ENCODE results near the gene FUT8. TPM values are rescaled to one million over a fixed set of nuclear protein-coding genes. Genes with fewer than 3 reads are reported as not detected.

The FUT8 gene
- total RNA-seq, 5 donors from 2014 or later (not counting 1 experiment from before 2014, with no cell fraction given), result 37.6 to 51.7 (median 43.9) TPM

- Histone ChIP-seq H3K4me3 (ENCODE audit: control insufficient read depth in 1 of 2, extremely low read depth in 1 of 2, low read length in 1 of 2) (no peak overlapping the region), H3K27me3 (replicated peaks in 1 of 2; ENCODE audit: control insufficient read depth in 2 of 2, extremely low read depth in 1 of 2, insufficient read depth in 2 of 2, low read length in 1 of 2) (no peaks in the 10 kb centered on the region), H3K36me3 (ENCODE audit: control insufficient read depth in 2 of 2, extremely low read depth in 1 of 2, insufficient read depth in 1 of 2, low read length in 1 of 2) (peaks cover 6 to 13% of the 10 kb centered on the region in 2 donors), H3K4me1 (ENCODE audit: control insufficient read depth in 1 of 2, extremely low read depth in 1 of 2, insufficient read depth in 2 of 2, low read length in 2 of 2) (peaks cover 6 to 14% of the 10 kb centered on the region in 2 experiments), H3K9me3 (peaks cover 6% of the 10 kb centered on the region), H3K27ac (ENCODE audit: low read length) (no peak overlapping the region)
- CTCF ChIA-PET, result interaction anchor here in 1 of 2 donors (1.2 kb wide), 1 partner anchor 19 kb away, joined by 5 read pairs; no protein-coding TSS in a partner anchor
- no peak overlapping the region for H3K27ac Mint-ChIP-seq
- H3K36me3 Mint-ChIP-seq, result peaks cover 22% of the 10 kb centered on the region
- DNase-seq, result no peak
- POLR2A ChIA-PET, result no interaction called here
- ATAC-seq (replicated peaks in 1 of 4), result no peak
- no peak overlapping the region for H3K4me3 Mint-ChIP-seq
- WGBS (ENCODE audit: insufficient coverage), result no CpG with 5 or more reads among the region's 3 CpGs
- H3K27me3 Mint-ChIP-seq, result no peaks in the 10 kb centered on the region
- H3K4me1 Mint-ChIP-seq, result peaks cover 63 to 66% (median 63%) of the 10 kb centered on the region in 3 donors
- H3K9me3 Mint-ChIP-seq, result no peaks in the 10 kb centered on the region
Observed at GRCh38 chr14:65434216-65434850, 21.8 kb downstream of the FUT8 start.

GRCh38 chr14:65438266-65438933 is 25.9 kb downstream of the FUT8 start:
- no CpG with 5 or more reads among the region's 1 CpG for WGBS (ENCODE audit: insufficient coverage)
- Histone ChIP-seq H3K9me3 (peaks cover 6% of the 10 kb centered on the region), H3K27me3 (replicated peaks in 1 of 2; ENCODE audit: control insufficient read depth in 2 of 2, extremely low read depth in 1 of 2, insufficient read depth in 2 of 2, low read length in 1 of 2) (no peaks in the 10 kb centered on the region), H3K4me3 (ENCODE audit: control insufficient read depth in 1 of 2, extremely low read depth in 1 of 2, low read length in 1 of 2) (no peak overlapping the region), H3K36me3 (ENCODE audit: control insufficient read depth in 2 of 2, extremely low read depth in 1 of 2, insufficient read depth in 1 of 2, low read length in 1 of 2) (peaks cover 6 to 13% of the 10 kb centered on the region in 2 donors), H3K4me1 (ENCODE audit: control insufficient read depth in 1 of 2, extremely low read depth in 1 of 2, insufficient read depth in 2 of 2, low read length in 2 of 2) (peaks cover 0 to 10% of the 10 kb centered on the region in 2 experiments), H3K27ac (ENCODE audit: low read length) (no peak overlapping the region)
- peak in 1 of 35 experiments; percentile 8 for DNase-seq
- ChIA-PET POLR2A (no interaction called here), CTCF (interaction anchor here (0.7 to 1.2 kb wide), 3 partner anchors 23 to 386 kb away, joined by 3 to 5 read pairs (median 3); no protein-coding TSS in a partner anchor)
- no peak for ATAC-seq (replicated peaks in 1 of 4)
- peaks cover 41 to 47% (median 42%) of the 10 kb centered on the region in 3 donors for H3K4me1 Mint-ChIP-seq
- no peak overlapping the region for H3K27ac Mint-ChIP-seq
- H3K27me3 Mint-ChIP-seq, result no peaks in the 10 kb centered on the region
- H3K36me3 Mint-ChIP-seq, result peaks cover 20% of the 10 kb centered on the region
- no peaks in the 10 kb centered on the region for H3K9me3 Mint-ChIP-seq
- H3K4me3 Mint-ChIP-seq, result peak overlapping the region in 1 of 3 donors; percentile 23

- peaks cover 6% of the 10 kb centered on the region for H3K9me3 ChIP-seq
- POLR2A ChIA-PET, result interaction anchor here in 1 of 2 donors (0.5 kb wide), 1 partner anchor 733 kb away, joined by 3 read pairs; no protein-coding TSS in a partner anchor
- no peak overlapping the region for H3K27ac ChIP-seq (ENCODE audit: low read length)
- H3K4me3 ChIP-seq (ENCODE audit: control insufficient read depth in 1 of 2, extremely low read depth in 1 of 2, low read length in 1 of 2), result no peak overlapping the region
- Mint-ChIP-seq H3K9me3 (peaks cover 0 to 1% (median 0%) of the 10 kb centered on the region in 3 donors), H3K4me3 (peak overlapping the region in 1 of 3 donors; percentile 23), H3K27me3 (no peaks in the 10 kb centered on the region), H3K36me3 (peaks cover 22% of the 10 kb centered on the region), H3K4me1 (peaks cover 35 to 41% (median 36%) of the 10 kb centered on the region in 3 donors), H3K27ac (no peak overlapping the region)
- ATAC-seq (replicated peaks in 1 of 4) (no peak), DNase-seq (no peak)
- H3K4me1 ChIP-seq (ENCODE audit: control insufficient read depth in 1 of 2, extremely low read depth in 1 of 2, insufficient read depth in 2 of 2, low read length in 2 of 2), result peaks cover 0 to 7% of the 10 kb centered on the region in 2 experiments
- no peaks in the 10 kb centered on the region for H3K27me3 ChIP-seq (replicated peaks in 1 of 2; ENCODE audit: control insufficient read depth in 2 of 2, extremely low read depth in 1 of 2, insufficient read depth in 2 of 2, low read length in 1 of 2)
- CTCF ChIA-PET, result interaction anchor here (0.6 to 1.2 kb wide), 3 partner anchors 24 to 931 kb away, joined by 3 read pairs; no protein-coding TSS in a partner anchor
- peaks cover 6 to 13% of the 10 kb centered on the region in 2 donors for H3K36me3 ChIP-seq (ENCODE audit: control insufficient read depth in 2 of 2, extremely low read depth in 1 of 2, insufficient read depth in 1 of 2, low read length in 1 of 2)
Observed at GRCh38 chr14:65439117-65439516, 26.6 kb downstream of the FUT8 start.

DNA sequence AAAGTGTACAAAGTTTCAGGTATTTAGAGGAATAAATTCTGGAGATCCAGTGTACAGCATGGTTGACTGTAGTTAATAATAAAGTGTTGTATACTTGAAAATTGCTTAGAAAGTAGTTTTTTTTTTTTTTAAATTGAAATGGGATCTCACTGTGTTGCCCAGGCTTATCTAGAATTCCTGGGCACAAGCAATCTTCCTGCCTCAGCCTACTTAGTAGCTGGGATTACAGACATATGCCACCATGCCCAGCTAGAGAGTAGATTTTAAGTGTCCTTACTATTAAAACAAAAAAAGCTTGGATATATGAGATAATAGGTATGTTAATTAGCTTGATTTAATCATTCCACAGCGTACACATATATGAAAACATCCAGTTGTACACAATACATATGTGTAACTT is 27.7 kb downstream of the FUT8 start:
- POLR2A ChIA-PET, result interaction anchor here (0.6 to 0.7 kb wide), 3 partner anchors 275 to 581 kb away, joined by 3 to 6 read pairs (median 5); no protein-coding TSS in a partner anchor
- Mint-ChIP-seq H3K27me3 (no peaks in the 10 kb centered on the region), H3K4me3 (no peak overlapping the region), H3K27ac (no peak overlapping the region), H3K36me3 (peaks cover 23% of the 10 kb centered on the region), H3K9me3 (peaks cover 0 to 5% (median 0%) of the 10 kb centered on the region in 3 donors), H3K4me1 (peaks cover 35 to 44% (median 38%) of the 10 kb centered on the region in 3 donors)
- no peaks in the 10 kb centered on the region for H3K27me3 ChIP-seq (replicated peaks in 1 of 2; ENCODE audit: control insufficient read depth in 2 of 2, extremely low read depth in 1 of 2, insufficient read depth in 2 of 2, low read length in 1 of 2)
- H3K36me3 ChIP-seq (ENCODE audit: control insufficient read depth in 2 of 2, extremely low read depth in 1 of 2, insufficient read depth in 1 of 2, low read length in 1 of 2), result peaks cover 6 to 7% of the 10 kb centered on the region in 2 donors
- H3K27ac ChIP-seq (ENCODE audit: low read length), result no peak overlapping the region
- H3K4me1 ChIP-seq (ENCODE audit: control insufficient read depth in 1 of 2, extremely low read depth in 1 of 2, insufficient read depth in 2 of 2, low read length in 2 of 2), result peaks cover 0 to 7% of the 10 kb centered on the region in 2 experiments
- DNase-seq (no peak), ATAC-seq (replicated peaks in 1 of 4) (no peak)
- WGBS (ENCODE audit: insufficient coverage), result no CpG with 5 or more reads among the region's 1 CpG
- H3K9me3 ChIP-seq, result peaks cover 1% of the 10 kb centered on the region
- CTCF ChIA-PET, result no interaction called here
- H3K4me3 ChIP-seq (ENCODE audit: control insufficient read depth in 1 of 2, extremely low read depth in 1 of 2, low read length in 1 of 2), result no peak overlapping the region

DNA sequence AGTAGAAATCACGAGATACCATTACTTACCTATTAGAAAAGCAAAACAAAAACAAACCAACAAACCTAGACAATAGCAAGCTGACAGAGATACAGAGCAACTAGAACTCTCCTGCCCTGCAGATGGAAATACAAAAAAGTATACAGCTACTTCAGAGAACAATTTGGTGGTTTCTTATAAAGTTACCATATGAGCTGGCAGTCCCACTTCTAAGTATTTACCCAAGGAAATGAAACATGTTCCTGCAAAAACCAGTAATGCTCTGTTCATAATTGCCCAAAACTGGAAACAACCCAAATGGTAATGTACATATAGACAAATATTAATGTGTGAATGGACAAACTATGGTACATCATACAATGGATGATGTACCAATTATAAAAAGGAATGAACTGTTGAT is 31.7 kb downstream of the FUT8 start:
- H3K27ac ChIP-seq (ENCODE audit: low read length), result no peak overlapping the region
- DNase-seq (no peak), ATAC-seq (replicated peaks in 1 of 4) (no peak)
- POLR2A ChIA-PET, result interaction anchor here in 1 of 2 donors (0.7 kb wide), 1 partner anchor 29 kb away, joined by 6 read pairs; no protein-coding TSS in a partner anchor
- H3K27ac Mint-ChIP-seq, result peak overlapping the region in 1 of 2 donors; percentile 16
- H3K27me3 Mint-ChIP-seq, result no peaks in the 10 kb centered on the region
- no peaks in the 10 kb centered on the region for H3K9me3 ChIP-seq
- no peak overlapping the region for H3K4me3 Mint-ChIP-seq
- H3K36me3 ChIP-seq (ENCODE audit: control insufficient read depth in 2 of 2, extremely low read depth in 1 of 2, insufficient read depth in 1 of 2, low read length in 1 of 2), result no peaks in the 10 kb centered on the region
- peaks cover 26 to 43% (median 29%) of the 10 kb centered on the region in 3 donors for H3K4me1 Mint-ChIP-seq
- H3K27me3 ChIP-seq (replicated peaks in 1 of 2; ENCODE audit: control insufficient read depth in 2 of 2, extremely low read depth in 1 of 2, insufficient read depth in 2 of 2, low read length in 1 of 2), result no peaks in the 10 kb centered on the region
- CTCF ChIA-PET, result interaction anchor here (0.5 to 1.6 kb wide), 4 partner anchors 9 to 92 kb away, joined by 3 to 4 read pairs (median 4); no protein-coding TSS in a partner anchor
- no peak overlapping the region for H3K4me3 ChIP-seq (ENCODE audit: control insufficient read depth in 1 of 2, extremely low read depth in 1 of 2, low read length in 1 of 2)
- H3K36me3 Mint-ChIP-seq, result peaks cover 25% of the 10 kb centered on the region
- WGBS (ENCODE audit: insufficient coverage), result no CpG with 5 or more reads among the region's 1 CpG
- H3K9me3 Mint-ChIP-seq, result peaks cover 0 to 5% (median 0%) of the 10 kb centered on the region in 3 donors
- no peaks in the 10 kb centered on the region for H3K4me1 ChIP-seq (ENCODE audit: control insufficient read depth in 1 of 2, extremely low read depth in 1 of 2, insufficient read depth in 2 of 2, low read length in 2 of 2)

DNA sequence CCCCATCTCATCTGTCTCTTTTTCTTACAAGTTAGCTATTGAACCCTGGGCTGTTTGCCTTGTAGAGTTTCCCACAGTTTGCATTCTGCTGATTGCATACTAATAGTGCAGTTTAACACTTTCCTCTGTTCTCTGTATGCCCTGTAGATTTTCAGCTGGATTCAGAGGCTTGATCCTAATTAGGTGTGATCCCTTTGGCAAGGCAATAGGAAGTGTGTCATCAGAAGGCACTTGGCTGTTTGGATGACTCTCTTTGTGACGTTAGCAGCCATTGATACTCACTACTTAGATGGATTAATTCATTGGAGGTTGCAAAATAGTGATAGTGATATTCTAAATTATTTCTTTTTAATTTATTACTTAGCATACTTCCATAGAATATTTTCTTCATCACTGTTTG is 33.6 kb downstream of the FUT8 start:
- Histone ChIP-seq H3K36me3 (ENCODE audit: control insufficient read depth in 2 of 2, extremely low read depth in 1 of 2, insufficient read depth in 1 of 2, low read length in 1 of 2) (no peaks in the 10 kb centered on the region), H3K27me3 (replicated peaks in 1 of 2; ENCODE audit: control insufficient read depth in 2 of 2, extremely low read depth in 1 of 2, insufficient read depth in 2 of 2, low read length in 1 of 2) (no peaks in the 10 kb centered on the region), H3K4me3 (ENCODE audit: control insufficient read depth in 1 of 2, extremely low read depth in 1 of 2, low read length in 1 of 2) (no peak overlapping the region), H3K27ac (ENCODE audit: low read length) (no peak overlapping the region), H3K9me3 (no peaks in the 10 kb centered on the region), H3K4me1 (ENCODE audit: control insufficient read depth in 1 of 2, extremely low read depth in 1 of 2, insufficient read depth in 2 of 2, low read length in 2 of 2) (no peaks in the 10 kb centered on the region)
- peaks cover 0 to 5% (median 0%) of the 10 kb centered on the region in 3 donors for H3K9me3 Mint-ChIP-seq
- no CpG with 5 or more reads among the region's 1 CpG for WGBS (ENCODE audit: insufficient coverage)
- H3K27ac Mint-ChIP-seq, result no peak overlapping the region
- no peak overlapping the region for H3K4me3 Mint-ChIP-seq
- H3K36me3 Mint-ChIP-seq, result peaks cover 37% of the 10 kb centered on the region
- ChIA-PET POLR2A (interaction anchor here in 1 of 2 donors (0.7 kb wide), 1 partner anchor 1003 kb away, joined by 3 read pairs; no protein-coding TSS in a partner anchor), CTCF (interaction anchor here in 1 of 2 donors (0.8 kb wide), 1 partner anchor 35 kb away, joined by 4 read pairs; no protein-coding TSS in a partner anchor)
- no peaks in the 10 kb centered on the region for H3K27me3 Mint-ChIP-seq
- ATAC-seq (replicated peaks in 1 of 4) (no peak), DNase-seq (no peak)
- H3K4me1 Mint-ChIP-seq, result peaks cover 30 to 40% (median 36%) of the 10 kb centered on the region in 3 donors

Data from T-cell (primary cell).